GM12878 (cell line): ENCODE results near the gene RAD1. TPM values are rescaled to one million over a fixed set of nuclear protein-coding genes. Genes with fewer than 3 reads are reported as not detected.

Source experiments
- EED ChIP-seq: sonication (generic); IDR thresholded peaks from 2 replicates; pipeline ENCODE4 v1.6.1; 2016; ENCODE audit warnings: antibody characterized with exemption, low read depth
- EGR1 ChIP-seq, 2 experiments: IDR thresholded peaks; 1 replicate in 1 of 2; 2 replicates in 1 of 2; pipeline ENCODE4 v1.6.1; 2011 to 2012; ENCODE audit warnings: low read depth in 2 of 2, low read length in 2 of 2, borderline replicate concordance in 1 of 2, mild to moderate bottlenecking in 1 of 2, moderate library complexity in 1 of 2
- MTA2 ChIP-seq: fragments of 450-650 bp; IDR thresholded peaks from 2 replicates; pipeline ENCODE4 v1.6.1; 2016; ENCODE audit warnings: low read depth, mild to moderate bottlenecking, moderate library complexity
- NBN ChIP-seq: fragments of 450-650 bp; IDR thresholded peaks from 2 replicates; pipeline ENCODE4 v1.6.1; 2016
- NR2C2 ChIP-seq: IDR thresholded peaks from 2 replicates; pipeline ENCODE4 v1.6.1; 2011; ENCODE audit warnings: borderline replicate concordance, low read depth; ENCODE audit not compliant: control insufficient read depth, insufficient read length
- PAX8 ChIP-seq: fragments of 450-650 bp; IDR thresholded peaks from 2 replicates; pipeline ENCODE4 v1.6.1; 2017; ENCODE audit warnings: mild to moderate bottlenecking, moderate library complexity
- POLR2AphosphoS5 ChIP-seq: IDR thresholded peaks from 2 replicates; pipeline ENCODE4 v1.6.1; 2011; ENCODE audit warnings: mild to moderate bottlenecking, low read length, inconsistent platforms
- SIX5 ChIP-seq: IDR thresholded peaks from 2 replicates; pipeline ENCODE4 v1.6.1; 2011; ENCODE audit warnings: mild to moderate bottlenecking, low read depth, low read length, moderate library complexity; ENCODE audit not compliant: severe bottlenecking
- SMARCA5 ChIP-seq: fragments of 450-650 bp; IDR thresholded peaks from 2 replicates; pipeline ENCODE4 v1.6.1; 2017; ENCODE audit warnings: mild to moderate bottlenecking
- SPI1 ChIP-seq: IDR thresholded peaks from 2 replicates; pipeline ENCODE4 v1.6.1; 2011; ENCODE audit warnings: low read depth, mild to moderate bottlenecking, low read length, moderate library complexity, borderline replicate concordance; ENCODE audit not compliant: insufficient read depth
- TAF1 ChIP-seq: IDR thresholded peaks from 2 replicates; pipeline ENCODE4 v1.6.1; 2011; ENCODE audit warnings: mild to moderate bottlenecking, low read depth, low read length, borderline replicate concordance
- YY1 ChIP-seq: IDR thresholded peaks from 2 replicates; pipeline ENCODE4 v1.6.1; 2011; ENCODE audit warnings: low read depth, mild to moderate bottlenecking, low read length
- ZNF207 ChIP-seq: fragments of 450-650 bp; IDR thresholded peaks from 2 replicates; pipeline ENCODE4 v1.6.1; 2014; ENCODE audit warnings: antibody characterized with exemption, mild to moderate bottlenecking, borderline replicate concordance
- ZSCAN29 ChIP-seq: fragments of 450-650 bp; IDR thresholded peaks from 2 replicates; pipeline ENCODE4 v1.6.1; 2017; ENCODE audit warnings: mild to moderate bottlenecking, moderate library complexity
- polyA plus RNA-seq, 11 experiments: library from polyadenylated mRNA; depleted of rRNA in 4 of 11; unstranded in 6 of 11; stranded (reverse) in 5 of 11; fragments of >200 nt; fragmentation: Nextera tagmentation in 4 of 11; fragmentation: Illumina TruSeq in 1 of 11; extraction: Ambion mirVana in 4 of 11; extraction: Trizol in 1 of 11; gene quantifications; 1 replicate in 1 of 11; 2 replicates in 10 of 11; pipeline versions ENCODE4 v1.2.1 to v1.2.3, GENCODE V29; 2011 to 2016; ENCODE audit warnings: inconsistent platforms in 2 of 11, missing spikeins in 2 of 11, low read depth in 1 of 11
- total RNA-seq, 4 experiments: library from RNA; depleted of rRNA in 3 of 4; stranded (reverse); fragments of >200 nt in 3 of 4; fragmentation: Illumina TruSeq in 1 of 4; extraction: Trizol in 1 of 4; gene quantifications; 2 replicates each; pipeline versions ENCODE4 v1.2.1 to v1.2.3, GENCODE V29; 2013 to 2021
- TF ChIP-seq, protein P1 (sequence below): IDR thresholded peaks from 2 replicates; pipeline ENCODE4 v1.6.1; 2012; ENCODE audit warnings: improper control_type of control experiment, low read depth, low read length; ENCODE audit not compliant: insufficient replicate concordance
- TF ChIP-seq, protein P2 (sequence below): fragments of 450-650 bp; formaldehyde crosslinking; IDR thresholded peaks from 2 replicates; pipeline ENCODE4 v1.4.0; 2020; ENCODE audit warnings: mild to moderate bottlenecking, moderate library complexity
- TF ChIP-seq, protein P3 (sequence below): fragments of 450-650 bp; IDR thresholded peaks from 2 replicates; pipeline ENCODE4 v1.6.1; 2014; ENCODE audit warnings: mild to moderate bottlenecking
- TF ChIP-seq, protein P4 (sequence below), 3 experiments: IDR thresholded peaks in 2 of 3; conservative IDR thresholded peaks in 1 of 3; 2 replicates each; pipeline ENCODE4 v1.5.1; 2011; ENCODE audit warnings: low read depth in 3 of 3, low read length in 3 of 3, mild to moderate bottlenecking in 3 of 3, control low read depth in 2 of 3, moderate library complexity in 2 of 3, inconsistent platforms in 1 of 3, mixed read lengths in 1 of 3; ENCODE audit not compliant: control insufficient read depth in 2 of 3, insufficient read depth in 1 of 3; ENCODE audit errors: extremely low read depth in 1 of 3

The RAD1 gene
- total and polyA plus RNA-seq, 10 of the 15 experiments (the other 5 are each of a cell fraction or from before 2014, with no cell fraction given) = 21.1 to 58.4 (median 37.2) TPM

DNA sequence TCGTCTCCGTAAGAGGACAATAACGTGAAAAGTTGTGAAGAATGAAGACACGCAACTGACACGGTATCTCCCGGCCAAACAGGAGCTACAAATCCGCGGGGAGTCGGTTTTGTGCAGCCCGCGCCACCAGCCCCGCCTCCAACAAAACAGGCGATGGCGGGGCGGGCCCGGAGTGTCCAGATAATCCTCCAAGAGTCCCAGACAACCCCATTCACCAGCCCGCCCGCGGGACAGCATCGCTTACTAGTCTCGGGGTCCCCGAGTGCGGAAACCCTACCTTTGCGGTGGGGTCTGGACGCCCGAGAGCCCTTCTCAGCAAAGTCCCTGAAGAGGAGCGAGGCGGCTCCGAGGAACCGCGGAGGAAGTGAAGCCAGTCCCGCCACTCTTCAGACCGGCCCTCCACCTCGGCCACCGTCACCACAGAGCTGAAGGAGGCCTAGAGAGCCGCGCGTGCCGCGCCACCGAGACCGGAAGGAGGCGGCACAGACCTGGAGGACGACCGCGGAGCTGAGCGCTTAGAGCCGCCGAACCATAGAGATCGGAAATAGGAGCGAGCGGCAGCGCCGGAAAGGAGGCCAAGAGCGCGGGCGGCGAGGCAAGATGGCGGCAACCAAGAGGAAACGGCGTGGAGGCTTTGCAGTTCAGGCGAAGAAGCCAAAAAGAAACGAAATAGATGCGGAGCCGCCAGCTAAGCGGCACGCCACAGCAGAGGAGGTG lies at the start of gene RAD1, which contains the start of gene BRIX1 (continued):
- TF ChIP-seq, protein P1, sequence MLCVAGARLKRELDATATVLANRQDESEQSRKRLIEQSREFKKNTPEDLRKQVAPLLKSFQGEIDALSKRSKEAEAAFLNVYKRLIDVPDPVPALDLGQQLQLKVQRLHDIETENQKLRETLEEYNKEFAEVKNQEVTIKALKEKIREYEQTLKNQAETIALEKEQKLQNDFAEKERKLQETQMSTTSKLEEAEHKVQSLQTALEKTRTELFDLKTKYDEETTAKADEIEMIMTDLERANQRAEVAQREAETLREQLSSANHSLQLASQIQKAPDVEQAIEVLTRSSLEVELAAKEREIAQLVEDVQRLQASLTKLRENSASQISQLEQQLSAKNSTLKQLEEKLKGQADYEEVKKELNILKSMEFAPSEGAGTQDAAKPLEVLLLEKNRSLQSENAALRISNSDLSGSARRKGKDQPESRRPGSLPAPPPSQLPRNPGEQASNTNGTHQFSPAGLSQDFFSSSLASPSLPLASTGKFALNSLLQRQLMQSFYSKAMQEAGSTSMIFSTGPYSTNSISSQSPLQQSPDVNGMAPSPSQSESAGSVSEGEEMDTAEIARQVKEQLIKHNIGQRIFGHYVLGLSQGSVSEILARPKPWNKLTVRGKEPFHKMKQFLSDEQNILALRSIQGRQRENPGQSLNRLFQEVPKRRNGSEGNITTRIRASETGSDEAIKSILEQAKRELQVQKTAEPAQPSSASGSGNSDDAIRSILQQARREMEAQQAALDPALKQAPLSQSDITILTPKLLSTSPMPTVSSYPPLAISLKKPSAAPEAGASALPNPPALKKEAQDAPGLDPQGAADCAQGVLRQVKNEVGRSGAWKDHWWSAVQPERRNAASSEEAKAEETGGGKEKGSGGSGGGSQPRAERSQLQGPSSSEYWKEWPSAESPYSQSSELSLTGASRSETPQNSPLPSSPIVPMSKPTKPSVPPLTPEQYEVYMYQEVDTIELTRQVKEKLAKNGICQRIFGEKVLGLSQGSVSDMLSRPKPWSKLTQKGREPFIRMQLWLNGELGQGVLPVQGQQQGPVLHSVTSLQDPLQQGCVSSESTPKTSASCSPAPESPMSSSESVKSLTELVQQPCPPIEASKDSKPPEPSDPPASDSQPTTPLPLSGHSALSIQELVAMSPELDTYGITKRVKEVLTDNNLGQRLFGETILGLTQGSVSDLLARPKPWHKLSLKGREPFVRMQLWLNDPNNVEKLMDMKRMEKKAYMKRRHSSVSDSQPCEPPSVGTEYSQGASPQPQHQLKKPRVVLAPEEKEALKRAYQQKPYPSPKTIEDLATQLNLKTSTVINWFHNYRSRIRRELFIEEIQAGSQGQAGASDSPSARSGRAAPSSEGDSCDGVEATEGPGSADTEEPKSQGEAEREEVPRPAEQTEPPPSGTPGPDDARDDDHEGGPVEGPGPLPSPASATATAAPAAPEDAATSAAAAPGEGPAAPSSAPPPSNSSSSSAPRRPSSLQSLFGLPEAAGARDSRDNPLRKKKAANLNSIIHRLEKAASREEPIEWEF = no peak
- TF ChIP-seq PAX8 = no peak
- TF ChIP-seq ZNF207 = peak; percentile 88; the same call in 1 of the 2 replicates
- no peak for TF ChIP-seq NR2C2
- peak in 1 of 2 experiments; percentile 90; a peak in 2 of 3 replicates for TF ChIP-seq EGR1 (IDR thresholded peaks at IDR 0.05; ENCODE audit: borderline replicate concordance in 1 of 2, low read depth in 2 of 2, low read length in 2 of 2)
- TF ChIP-seq, protein P2, sequence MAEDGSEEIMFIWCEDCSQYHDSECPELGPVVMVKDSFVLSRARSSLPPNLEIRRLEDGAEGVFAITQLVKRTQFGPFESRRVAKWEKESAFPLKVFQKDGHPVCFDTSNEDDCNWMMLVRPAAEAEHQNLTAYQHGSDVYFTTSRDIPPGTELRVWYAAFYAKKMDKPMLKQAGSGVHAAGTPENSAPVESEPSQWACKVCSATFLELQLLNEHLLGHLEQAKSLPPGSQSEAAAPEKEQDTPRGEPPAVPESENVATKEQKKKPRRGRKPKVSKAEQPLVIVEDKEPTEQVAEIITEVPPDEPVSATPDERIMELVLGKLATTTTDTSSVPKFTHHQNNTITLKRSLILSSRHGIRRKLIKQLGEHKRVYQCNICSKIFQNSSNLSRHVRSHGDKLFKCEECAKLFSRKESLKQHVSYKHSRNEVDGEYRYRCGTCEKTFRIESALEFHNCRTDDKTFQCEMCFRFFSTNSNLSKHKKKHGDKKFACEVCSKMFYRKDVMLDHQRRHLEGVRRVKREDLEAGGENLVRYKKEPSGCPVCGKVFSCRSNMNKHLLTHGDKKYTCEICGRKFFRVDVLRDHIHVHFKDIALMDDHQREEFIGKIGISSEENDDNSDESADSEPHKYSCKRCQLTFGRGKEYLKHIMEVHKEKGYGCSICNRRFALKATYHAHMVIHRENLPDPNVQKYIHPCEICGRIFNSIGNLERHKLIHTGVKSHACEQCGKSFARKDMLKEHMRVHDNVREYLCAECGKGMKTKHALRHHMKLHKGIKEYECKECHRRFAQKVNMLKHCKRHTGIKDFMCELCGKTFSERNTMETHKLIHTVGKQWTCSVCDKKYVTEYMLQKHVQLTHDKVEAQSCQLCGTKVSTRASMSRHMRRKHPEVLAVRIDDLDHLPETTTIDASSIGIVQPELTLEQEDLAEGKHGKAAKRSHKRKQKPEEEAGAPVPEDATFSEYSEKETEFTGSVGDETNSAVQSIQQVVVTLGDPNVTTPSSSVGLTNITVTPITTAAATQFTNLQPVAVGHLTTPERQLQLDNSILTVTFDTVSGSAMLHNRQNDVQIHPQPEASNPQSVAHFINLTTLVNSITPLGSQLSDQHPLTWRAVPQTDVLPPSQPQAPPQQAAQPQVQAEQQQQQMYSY (CRISPR knock-in tag) = no peak
- TF ChIP-seq ZSCAN29 = no peak
- TF ChIP-seq EED = no peak
- TF ChIP-seq, protein P3, sequence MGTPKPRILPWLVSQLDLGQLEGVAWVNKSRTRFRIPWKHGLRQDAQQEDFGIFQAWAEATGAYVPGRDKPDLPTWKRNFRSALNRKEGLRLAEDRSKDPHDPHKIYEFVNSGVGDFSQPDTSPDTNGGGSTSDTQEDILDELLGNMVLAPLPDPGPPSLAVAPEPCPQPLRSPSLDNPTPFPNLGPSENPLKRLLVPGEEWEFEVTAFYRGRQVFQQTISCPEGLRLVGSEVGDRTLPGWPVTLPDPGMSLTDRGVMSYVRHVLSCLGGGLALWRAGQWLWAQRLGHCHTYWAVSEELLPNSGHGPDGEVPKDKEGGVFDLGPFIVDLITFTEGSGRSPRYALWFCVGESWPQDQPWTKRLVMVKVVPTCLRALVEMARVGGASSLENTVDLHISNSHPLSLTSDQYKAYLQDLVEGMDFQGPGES = 0 out of 2 replicates have a peak, but pooled peaks have one; percentile 25
- TF ChIP-seq, protein P4, sequence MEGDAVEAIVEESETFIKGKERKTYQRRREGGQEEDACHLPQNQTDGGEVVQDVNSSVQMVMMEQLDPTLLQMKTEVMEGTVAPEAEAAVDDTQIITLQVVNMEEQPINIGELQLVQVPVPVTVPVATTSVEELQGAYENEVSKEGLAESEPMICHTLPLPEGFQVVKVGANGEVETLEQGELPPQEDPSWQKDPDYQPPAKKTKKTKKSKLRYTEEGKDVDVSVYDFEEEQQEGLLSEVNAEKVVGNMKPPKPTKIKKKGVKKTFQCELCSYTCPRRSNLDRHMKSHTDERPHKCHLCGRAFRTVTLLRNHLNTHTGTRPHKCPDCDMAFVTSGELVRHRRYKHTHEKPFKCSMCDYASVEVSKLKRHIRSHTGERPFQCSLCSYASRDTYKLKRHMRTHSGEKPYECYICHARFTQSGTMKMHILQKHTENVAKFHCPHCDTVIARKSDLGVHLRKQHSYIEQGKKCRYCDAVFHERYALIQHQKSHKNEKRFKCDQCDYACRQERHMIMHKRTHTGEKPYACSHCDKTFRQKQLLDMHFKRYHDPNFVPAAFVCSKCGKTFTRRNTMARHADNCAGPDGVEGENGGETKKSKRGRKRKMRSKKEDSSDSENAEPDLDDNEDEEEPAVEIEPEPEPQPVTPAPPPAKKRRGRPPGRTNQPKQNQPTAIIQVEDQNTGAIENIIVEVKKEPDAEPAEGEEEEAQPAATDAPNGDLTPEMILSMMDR (IDR thresholded peaks at IDR 0.05 in 2 of 3, conservative IDR thresholded peaks at IDR 0.05 in 1 of 3; ENCODE audit: control insufficient read depth in 2 of 3, extremely low read depth in 1 of 3, insufficient read depth in 1 of 3, low read depth in 3 of 3, low read length in 3 of 3) = peak in 2 of 3 experiments; percentile 12 to 43; a peak in 3 of 6 replicates
- peak; percentile 99 for TF ChIP-seq TAF1
- peak; percentile 99 for TF ChIP-seq YY1
- TF ChIP-seq SMARCA5 = no peak; the same call in 1 of the 2 replicates
- peak; percentile 90 for TF ChIP-seq NBN
- no peak for TF ChIP-seq MTA2
- no peak for TF ChIP-seq SIX5
- peak; percentile 94 for TF ChIP-seq POLR2AphosphoS5
- TF ChIP-seq SPI1 = peak; percentile 69
